NCI-H345 treated with DMSO at 0.1 percent for 48 hours (cell line): ENCODE data around the gene HCRTR1.

Experiments
- DNase-seq: peaks from one replicate; lab custom pipeline; 2025; ENCODE audit not compliant: unreplicated experiment; lab: John Stamatoyannopoulos, UW

Gene HCRTR1

DNA sequence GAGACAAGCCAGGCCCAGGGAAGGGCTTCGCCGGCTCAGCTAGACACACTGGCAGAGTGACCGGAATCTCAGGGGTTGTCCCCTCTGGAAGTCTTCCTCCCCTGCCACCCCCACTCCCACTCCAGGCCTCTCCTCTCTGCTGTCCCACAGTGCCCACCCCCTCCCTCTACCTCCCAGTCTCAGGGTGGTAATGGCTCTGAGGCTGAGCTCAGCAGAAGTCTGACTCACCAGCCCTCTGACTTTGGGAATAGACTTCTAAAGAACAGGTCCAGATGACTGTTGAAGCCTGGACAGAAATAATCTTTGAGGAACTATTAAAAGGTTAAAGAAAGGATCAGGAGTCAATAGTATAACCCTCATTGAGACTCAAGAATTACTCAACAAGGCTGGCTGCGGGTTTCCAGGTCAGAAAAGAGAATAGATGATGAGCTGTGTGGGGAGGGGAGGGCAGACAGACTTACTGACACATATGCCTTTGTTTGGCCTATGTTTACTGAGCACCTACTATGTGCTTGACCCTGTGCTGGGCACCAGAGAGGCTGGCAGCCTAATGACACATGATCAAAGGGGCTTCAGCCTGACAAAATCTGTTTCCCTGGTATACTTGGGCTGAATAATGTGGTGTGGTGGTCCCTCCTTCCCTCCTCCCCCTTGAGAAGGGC, 8.2 kb downstream of the HCRTR1 start:
- no peak for DNase-seq

GRCh38 chr1:31626223-31627207, 9.0 kb downstream of the HCRTR1 start:
- DNase-seq: no peak

DNA sequence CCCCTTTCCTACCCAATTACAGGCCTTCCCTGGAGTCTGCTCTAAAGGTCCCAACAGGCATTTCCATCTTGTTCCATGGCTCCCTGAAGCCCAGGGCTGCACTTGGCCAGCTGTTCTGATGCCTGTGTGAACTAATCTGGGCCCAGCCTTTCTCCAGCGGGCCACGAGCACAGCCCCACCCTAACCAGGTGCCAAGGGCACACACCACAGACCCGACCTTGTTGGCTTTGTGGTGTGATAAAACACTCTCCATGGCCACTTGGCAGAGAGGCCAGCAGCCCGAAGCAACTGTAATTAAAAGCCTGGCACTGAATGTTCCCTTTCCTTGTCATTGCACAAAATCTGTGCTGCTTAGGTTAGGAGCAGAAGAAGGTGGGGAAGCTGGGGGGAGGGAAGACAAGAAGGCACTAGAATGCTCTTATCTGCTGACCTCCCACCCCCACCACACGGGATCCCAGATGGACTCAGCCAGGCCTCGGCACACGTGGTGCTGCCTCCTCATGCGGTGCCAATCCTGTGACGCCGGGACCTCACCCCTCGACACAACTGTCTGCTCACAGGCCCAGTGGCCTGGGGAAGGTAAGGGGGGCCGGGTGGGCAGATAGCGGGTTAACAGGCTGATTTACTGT, 9.9 kb downstream of the HCRTR1 start:
- no peak for DNase-seq

GRCh38 chr1:31627930-31628559, 10.6 kb downstream of the HCRTR1 start:
- no peak for DNase-seq

GRCh38 chr1:31628931-31629556, 11.6 kb downstream of the HCRTR1 start:
- DNase-seq: no peak

DNA sequence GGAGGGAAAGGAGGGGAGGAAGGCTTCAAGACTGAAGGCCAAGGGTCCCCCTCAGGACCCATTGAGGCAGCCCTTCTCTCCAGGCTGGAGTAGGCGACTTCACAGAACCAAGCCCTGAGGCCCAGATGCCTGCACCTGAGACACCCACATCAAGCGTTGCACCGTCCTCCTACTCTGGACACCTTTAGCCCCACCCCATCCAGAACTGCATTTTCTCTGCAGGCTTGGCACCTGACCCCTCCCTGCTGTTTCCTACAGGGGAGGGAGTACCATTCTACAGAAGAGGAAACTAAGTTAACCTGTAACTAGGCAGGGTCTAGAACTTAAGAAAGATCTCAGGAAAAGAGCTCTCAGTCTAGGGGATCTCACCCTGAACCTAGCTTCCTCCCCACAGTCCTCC, 15.2 kb downstream of the HCRTR1 start:
- no peak for DNase-seq

DNA sequence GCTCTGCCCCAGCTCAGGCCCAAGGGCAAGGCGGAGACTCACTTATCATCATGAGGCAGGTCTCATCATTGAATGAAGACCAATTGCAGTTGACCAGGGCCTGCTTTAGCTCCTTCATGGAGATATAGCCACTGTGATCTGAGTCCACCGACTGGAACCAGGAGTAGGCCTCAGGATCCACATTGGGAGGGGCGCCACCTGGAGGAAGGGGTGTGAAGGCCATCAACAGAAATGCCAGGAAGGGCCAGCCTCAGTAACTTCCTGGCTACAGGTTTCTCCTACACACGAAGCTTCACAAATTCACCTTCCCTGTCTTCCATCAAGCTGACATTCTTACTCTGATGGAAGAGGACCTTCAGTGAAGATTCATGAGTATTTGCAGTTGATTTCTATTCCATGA, 15.6 kb downstream of the HCRTR1 start:
- no peak for DNase-seq

DNA sequence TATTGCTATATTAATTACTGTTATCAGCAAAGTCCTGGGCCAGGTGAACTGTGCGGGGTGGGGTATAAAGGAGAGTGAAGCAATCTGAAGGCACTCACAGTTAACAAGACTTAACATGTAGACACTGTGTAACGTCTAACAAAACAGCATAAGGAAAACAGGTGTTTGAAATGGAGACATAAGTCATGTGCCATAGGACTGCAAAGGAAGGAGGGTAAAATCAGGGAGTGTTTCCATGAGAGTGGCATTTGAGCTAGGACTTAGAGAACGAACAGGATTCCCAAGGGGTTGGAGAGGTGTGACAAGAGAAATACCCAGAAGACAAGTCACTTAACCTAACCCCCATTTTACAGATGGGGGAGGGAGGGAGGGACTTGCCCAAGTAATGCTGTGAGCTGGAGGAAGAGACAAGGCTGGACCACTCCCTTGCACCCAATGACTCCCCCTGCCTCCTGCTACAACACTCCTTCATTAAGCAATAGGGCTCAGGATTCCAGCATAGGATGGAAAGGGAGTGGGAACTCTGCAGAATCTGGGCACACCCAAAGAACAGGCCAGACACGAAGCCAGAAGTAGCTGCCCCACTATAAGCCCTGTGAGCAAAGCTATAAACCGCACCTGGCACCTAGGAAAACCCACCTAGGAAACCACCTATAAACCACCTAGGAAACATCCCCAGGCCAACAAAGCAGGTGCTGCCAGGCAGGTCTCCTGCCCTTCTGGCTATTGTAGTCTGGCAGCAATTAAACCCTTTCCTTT, 20.6 kb downstream of the HCRTR1 start:
- peak; percentile 17 for DNase-seq

DNA sequence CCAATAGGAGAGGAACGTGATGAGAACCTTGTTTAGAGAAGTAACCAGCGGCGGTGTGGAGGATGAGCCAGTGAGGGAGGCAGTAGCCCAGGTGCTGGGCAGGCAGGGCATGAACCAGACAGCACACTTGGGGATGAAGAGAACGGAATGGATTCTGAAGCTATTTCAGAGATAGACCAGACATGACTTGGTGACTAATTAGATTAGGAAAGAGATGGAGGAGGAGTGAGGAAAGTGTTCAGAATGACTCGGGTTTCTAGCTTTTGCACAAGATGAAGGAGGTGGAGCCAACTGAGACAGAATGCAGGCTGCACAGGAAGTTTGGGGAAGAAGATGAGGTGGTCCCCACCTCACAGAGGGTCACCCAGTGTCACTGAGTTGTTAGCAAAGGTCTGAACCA, 22.1 kb downstream of the HCRTR1 start:
- DNase-seq: no peak

GRCh38 chr1:31640179-31640578, 22.7 kb downstream of the HCRTR1 start:
- DNase-seq: no peak

DNA sequence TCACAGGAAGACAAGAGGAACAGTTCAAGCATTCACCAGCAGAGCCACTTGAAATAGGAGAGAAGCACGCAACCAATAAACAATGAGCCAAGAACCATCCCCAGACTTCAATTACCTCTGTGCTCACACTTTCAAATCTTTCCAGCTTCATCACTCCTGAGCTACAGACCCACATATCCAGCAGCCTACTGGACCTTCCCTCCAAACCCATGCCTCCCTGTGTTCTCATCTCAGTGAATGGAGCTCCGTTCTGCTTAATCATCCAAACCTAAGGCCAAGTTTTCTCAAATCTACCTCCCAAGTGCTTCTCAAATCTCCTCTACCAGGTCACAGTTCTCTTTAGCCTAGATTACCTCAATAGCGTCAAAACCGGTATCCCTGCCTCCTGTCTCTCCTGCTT, 23.5 kb downstream of the HCRTR1 start:
- DNase-seq: no peak

GRCh38 chr1:31642366-31642765, 24.9 kb downstream of the HCRTR1 start:
- no peak for DNase-seq

GRCh38 chr1:31642897-31643296, 25.4 kb downstream of the HCRTR1 start:
- DNase-seq: no peak

- DNase-seq: no peak
Observed at GRCh38 chr1:31643976-31644559, 26.6 kb downstream of the HCRTR1 start.

DNA sequence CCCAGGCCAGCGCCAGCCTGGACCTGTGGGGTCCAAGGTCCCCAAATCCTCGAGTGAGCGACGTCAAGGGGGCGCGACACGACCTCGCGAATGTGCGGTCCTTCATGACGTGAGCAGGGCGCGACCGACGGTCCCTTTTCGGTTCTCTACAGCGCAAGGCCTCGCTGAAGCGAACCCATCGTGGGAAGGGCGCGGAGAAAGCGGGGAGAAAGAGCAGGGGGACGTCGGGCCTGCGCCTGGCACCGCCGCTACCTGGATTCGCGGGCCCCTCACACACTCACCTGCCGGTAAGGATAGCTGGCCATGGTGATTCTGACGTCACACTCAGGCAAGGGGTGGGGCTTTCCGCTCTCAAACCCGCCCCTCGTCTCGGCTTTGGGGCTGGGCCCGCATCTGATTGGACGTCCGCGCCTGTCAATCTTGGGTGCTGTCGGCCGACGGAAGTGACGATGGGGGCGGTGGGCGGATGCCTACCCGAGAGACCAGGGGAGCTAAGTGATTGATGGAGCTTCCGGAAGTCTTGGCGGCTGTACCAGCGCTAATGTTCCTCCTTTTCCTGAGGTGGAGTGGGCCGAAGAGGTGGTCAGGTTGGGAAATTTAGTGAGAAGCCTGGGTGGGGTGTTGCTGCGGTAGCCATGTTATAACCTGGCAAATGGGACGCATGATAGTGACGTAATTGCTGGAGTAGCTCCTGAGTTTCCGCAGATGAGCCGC, 27.2 kb downstream of the HCRTR1 start, which contains the start of gene PEF1:
Gene PEF1 (minus strand): TSS at position 317 of the 714 bp plus-strand sequence. CDS start 12 bp downstream, at position 305.
- DNase-seq: peak; percentile 95

DNA sequence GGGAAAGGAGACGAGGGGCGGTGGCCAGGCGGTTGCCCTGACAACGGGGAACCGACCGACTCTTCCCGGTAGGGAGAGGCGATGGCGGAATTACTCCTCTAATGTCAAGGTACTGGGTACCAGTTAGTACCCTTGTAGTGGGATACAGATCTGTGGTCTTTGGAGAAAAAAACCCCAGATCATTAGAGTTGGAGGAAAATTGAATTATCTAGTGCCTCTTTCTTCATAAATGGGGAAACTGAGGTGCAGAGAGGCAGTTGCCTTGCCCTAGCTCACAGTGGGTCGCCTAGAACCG, 27.7 kb downstream of the HCRTR1 start:
- no peak for DNase-seq

GRCh38 chr1:31646259-31646960, 28.9 kb downstream of the HCRTR1 start:
- no peak for DNase-seq

DNA sequence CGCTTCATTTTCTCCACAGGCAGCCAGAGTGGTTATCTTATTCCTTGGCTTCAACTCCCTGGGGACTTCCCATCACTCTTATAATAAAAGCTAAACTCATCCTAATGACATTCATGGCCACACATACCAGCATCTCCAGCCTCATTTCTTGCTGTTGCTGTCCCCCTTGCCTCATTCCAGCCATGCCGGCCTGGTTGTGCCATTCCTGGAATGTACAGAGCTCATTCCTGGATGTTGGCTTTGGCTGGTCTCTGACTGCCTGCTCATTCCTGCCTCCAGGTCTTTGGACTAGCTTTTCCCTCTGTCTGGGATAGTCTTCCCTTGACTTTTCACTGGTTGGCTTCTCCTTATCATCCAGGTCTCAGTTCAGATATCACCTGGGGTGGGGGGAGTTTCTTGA, 29.6 kb downstream of the HCRTR1 start:
- DNase-seq: no peak

DNA sequence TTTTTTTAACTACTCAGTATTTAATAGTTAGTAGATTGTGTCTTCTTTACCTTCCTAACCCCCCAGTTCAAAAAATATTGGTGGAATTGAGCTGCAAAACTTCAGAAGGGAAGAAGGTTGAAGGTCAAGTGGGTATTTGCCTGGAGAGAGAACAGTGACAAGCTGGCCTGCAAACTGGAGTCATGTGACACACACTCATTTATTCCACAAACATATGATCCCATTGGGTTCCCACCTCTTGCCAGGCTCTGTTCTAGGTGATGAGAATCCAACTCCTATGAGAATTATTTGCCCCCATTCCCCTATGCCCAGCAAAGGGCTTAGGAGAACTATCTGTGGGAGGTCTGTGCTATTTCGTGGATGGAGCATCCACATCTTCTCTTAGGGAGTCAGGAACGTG, 30.7 kb downstream of the HCRTR1 start:
- no peak for DNase-seq
